Esophagus squamous epithelium (tissue), 5 donors: ENCODE results near the gene ZNF280A. TPM values are rescaled to one million over a fixed set of nuclear protein-coding genes. Genes with fewer than 3 reads are reported as not detected.
"Not testable (repeated sequence)": the region's sequence is repeated elsewhere in the genome, so short reads cannot be mapped to it uniquely, and the experiment has no call there.

Source experiments
- DNase-seq: peaks from one replicate; lab custom pipeline; 2025; lab: John Stamatoyannopoulos, UW
- H3K27ac ChIP-seq, 4 donors: fragments of 200-600 bp; sonication (generic); one replicate each; pipeline ENCODE4 v1.5.1; 2016 to 2019; ENCODE audit warnings: mild to moderate bottlenecking in 1 of 4
- H3K27me3 ChIP-seq, 4 donors: fragments of 200-600 bp; sonication (generic); 1 replicate in 3 of 4; 2 replicates in 1 of 4; pipeline versions ENCODE4 v1.5.1 to v1.6.0; 2017 to 2021; ENCODE audit warnings: antibody characterized with exemption in 1 of 4
- H3K36me3 ChIP-seq, 3 donors: fragments of 200-600 bp; sonication (generic); one replicate each; pipeline ENCODE4 v1.5.1; 2016 to 2019
- H3K4me1 ChIP-seq, 3 donors: fragments of 200-600 bp; sonication (generic); one replicate each; pipeline ENCODE4 v1.5.1; 2017 to 2019
- H3K4me3 ChIP-seq, 4 donors: fragments of 200-600 bp; sonication (generic); 1 replicate in 3 of 4; 2 replicates in 1 of 4; pipeline ENCODE4 v1.5.1; 2016 to 2019; ENCODE audit warnings: mild to moderate bottlenecking in 2 of 4, moderate library complexity in 1 of 4
- H3K9me3 ChIP-seq, 3 donors: fragments of 200-600 bp; sonication (generic); one replicate each; pipeline ENCODE4 v1.5.1; 2016 to 2019
- CTCF ChIP-seq, 6 experiments: fragments of 450-650 bp in 4 of 6; fragments of 200-600 bp in 2 of 6; sonication (generic) in 2 of 6; IDR thresholded peaks; one replicate each; pipeline ENCODE4 v1.5.1; 2016 to 2019; ENCODE audit warnings: antibody characterized with exemption in 6 of 6, mild to moderate bottlenecking in 4 of 6, moderate library complexity in 4 of 6
- POLR2A ChIP-seq, 4 donors: fragments of 450-650 bp; IDR thresholded peaks; one replicate each; pipeline ENCODE4 v1.6.1; 2017; ENCODE audit warnings: antibody characterized with exemption in 4 of 4, mild to moderate bottlenecking in 4 of 4, moderate library complexity in 3 of 4
- WGBS, 2 donors: methylation state at CpG; one replicate each; pipeline ENCODE4 v1.1.5; 2018; 5-methylcytosine and 5-hydroxymethylcytosine counted together
- intact Hi-C: fragments of 100-400 bp; cut with DNase I; formaldehyde crosslinking; loops from one replicate; pipeline ENCODE4 v1.15.0; 2022
- total RNA-seq, 4 donors: library from RNA; depleted of rRNA; stranded (reverse); fragments of >200 nt; gene quantifications; one replicate each; pipeline ENCODE4 v1.1.0, GENCODE V29; 2016
- donor health status: DM: yes; HTN: yes; CAD: no.

ZNF280A gene
- total RNA-seq, 4 donors from 2014 or later = not detected

GRCh38 chr22:22507743-22508273 lies 12.3 kb downstream of the ZNF280A start:
- TF ChIP-seq POLR2A (IDR thresholded peaks at IDR 0.05) = no peak
- Histone ChIP-seq H3K27me3 (peaks cover 0 to 30% (median 1%) of the 10 kb centered on the region in 4 donors), H3K4me3 (peak overlapping the region in 3 of 4 donors; percentile 34 to 67 (median 45)), H3K27ac (no peak overlapping the region), H3K9me3 (peaks cover 0 to 24% (median 7%) of the 10 kb centered on the region in 3 donors), H3K36me3 (no peaks in the 10 kb centered on the region), H3K4me1 (peaks cover 0 to 9% (median 0%) of the 10 kb centered on the region in 3 donors)
- WGBS, 2 donors = 35 to 37% methylated on average over 11 of the region's 13 CpGs
- no peak for DNase-seq
- intact Hi-C loops = no loop called here

GRCh38 chr22:22506736-22507135 lies 13.3 kb downstream of the ZNF280A start:
- Histone ChIP-seq H3K27me3 (peaks cover 0 to 26% (median 1%) of the 10 kb centered on the region in 4 donors), H3K9me3 (peaks cover 0 to 24% (median 7%) of the 10 kb centered on the region in 3 donors), H3K27ac (no peak overlapping the region), H3K36me3 (no peaks in the 10 kb centered on the region), H3K4me1 (peaks cover 0 to 9% (median 0%) of the 10 kb centered on the region in 3 donors), H3K4me3 (no peak overlapping the region)
- 80 to 89% methylated on average over 1 of the region's 1 CpG for WGBS, 2 donors
- intact Hi-C loops = no loop called here
- DNase-seq = no peak
- TF ChIP-seq CTCF (IDR thresholded peaks at IDR 0.05) = no peak
- no peak for TF ChIP-seq POLR2A (IDR thresholded peaks at IDR 0.05)

GRCh38 chr22:22498267-22498666 lies 21.8 kb downstream of the ZNF280A start:
- intact Hi-C loops = no loop called here
- WGBS, 2 donors = 65 to 68% methylated on average over 2 of the region's 2 CpGs
- Histone ChIP-seq H3K27me3 (no peaks in the 10 kb centered on the region), H3K4me1 (no peaks in the 10 kb centered on the region), H3K4me3 (no peak overlapping the region), H3K27ac (no peak overlapping the region), H3K36me3 (no peaks in the 10 kb centered on the region), H3K9me3 (no peaks in the 10 kb centered on the region)
- no peak for DNase-seq
- no peak for TF ChIP-seq CTCF (IDR thresholded peaks at IDR 0.05)
- TF ChIP-seq POLR2A (IDR thresholded peaks at IDR 0.05) = no peak

- H3K4me3 ChIP-seq, H3K9me3 ChIP-seq, H3K36me3 ChIP-seq, H3K4me1 ChIP-seq, H3K27ac ChIP-seq, DNase-seq, intact Hi-C loops, H3K27me3 ChIP-seq: not testable (repeated sequence)
- 76 to 100% methylated on average over 1 to 3 of the region's 3 CpGs for WGBS, 2 donors
Observed at GRCh38 chr22:22491589-22491988, 28.5 kb downstream of the ZNF280A start.

- no peak overlapping the region for H3K27ac ChIP-seq
- 83 to 91% methylated on average over 5 of the region's 5 CpGs for WGBS, 2 donors
- TF ChIP-seq CTCF (IDR thresholded peaks at IDR 0.05) (no peak), POLR2A (IDR thresholded peaks at IDR 0.05) (no peak)
- no peaks in the 10 kb centered on the region for H3K4me1 ChIP-seq
- no peaks in the 10 kb centered on the region for H3K9me3 ChIP-seq
- intact Hi-C loops = no loop called here
- no peak overlapping the region for H3K4me3 ChIP-seq
- DNase-seq = no peak
- no peaks in the 10 kb centered on the region for H3K36me3 ChIP-seq
- no peaks in the 10 kb centered on the region for H3K27me3 ChIP-seq
Observed at GRCh38 chr22:22488736-22489135, 31.3 kb downstream of the ZNF280A start.

- H3K27me3 ChIP-seq = no peaks in the 10 kb centered on the region
- TF ChIP-seq CTCF (IDR thresholded peaks at IDR 0.05) (no peak), POLR2A (IDR thresholded peaks at IDR 0.05) (no peak)
- H3K36me3 ChIP-seq = no peaks in the 10 kb centered on the region
- intact Hi-C loops = no loop called here
- H3K4me3 ChIP-seq = no peak overlapping the region
- no peak overlapping the region for H3K27ac ChIP-seq
- WGBS, 2 donors = 85 to 89% methylated on average over 12 of the region's 12 CpGs
- no peaks in the 10 kb centered on the region for H3K9me3 ChIP-seq
- no peaks in the 10 kb centered on the region for H3K4me1 ChIP-seq
- DNase-seq = no peak
Observed at GRCh38 chr22:22487869-22488597, 32.0 kb downstream of the ZNF280A start.
